ENCODE results near the gene INSYN1.

The INSYN1 gene

GRCh38 chr15:73750438-73750837 lies 2.7 kb downstream of the INSYN1 start:
- H3K27ac ChIP-seq: no peak overlapping the region
- no peaks in the 10 kb centered on the region for H3K9me3 ChIP-seq
- TF ChIP-seq, protein P1, sequence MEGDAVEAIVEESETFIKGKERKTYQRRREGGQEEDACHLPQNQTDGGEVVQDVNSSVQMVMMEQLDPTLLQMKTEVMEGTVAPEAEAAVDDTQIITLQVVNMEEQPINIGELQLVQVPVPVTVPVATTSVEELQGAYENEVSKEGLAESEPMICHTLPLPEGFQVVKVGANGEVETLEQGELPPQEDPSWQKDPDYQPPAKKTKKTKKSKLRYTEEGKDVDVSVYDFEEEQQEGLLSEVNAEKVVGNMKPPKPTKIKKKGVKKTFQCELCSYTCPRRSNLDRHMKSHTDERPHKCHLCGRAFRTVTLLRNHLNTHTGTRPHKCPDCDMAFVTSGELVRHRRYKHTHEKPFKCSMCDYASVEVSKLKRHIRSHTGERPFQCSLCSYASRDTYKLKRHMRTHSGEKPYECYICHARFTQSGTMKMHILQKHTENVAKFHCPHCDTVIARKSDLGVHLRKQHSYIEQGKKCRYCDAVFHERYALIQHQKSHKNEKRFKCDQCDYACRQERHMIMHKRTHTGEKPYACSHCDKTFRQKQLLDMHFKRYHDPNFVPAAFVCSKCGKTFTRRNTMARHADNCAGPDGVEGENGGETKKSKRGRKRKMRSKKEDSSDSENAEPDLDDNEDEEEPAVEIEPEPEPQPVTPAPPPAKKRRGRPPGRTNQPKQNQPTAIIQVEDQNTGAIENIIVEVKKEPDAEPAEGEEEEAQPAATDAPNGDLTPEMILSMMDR (IDR thresholded peaks at IDR 0.05): no peak
- H3K4me1 ChIP-seq: peaks cover 0 to 26% (median 15%) of the 10 kb centered on the region in 4 donors
- intact Hi-C loops (cut with DNase I; ENCODE audit: low total_unique reads): no loop called here
- peaks cover 0 to 27% of the 10 kb centered on the region in 2 donors for H3K27me3 ChIP-seq
- H3K36me3 ChIP-seq: no peaks in the 10 kb centered on the region
- no peak overlapping the region for H3K4me3 ChIP-seq
- DNase-seq: no peak

DNA sequence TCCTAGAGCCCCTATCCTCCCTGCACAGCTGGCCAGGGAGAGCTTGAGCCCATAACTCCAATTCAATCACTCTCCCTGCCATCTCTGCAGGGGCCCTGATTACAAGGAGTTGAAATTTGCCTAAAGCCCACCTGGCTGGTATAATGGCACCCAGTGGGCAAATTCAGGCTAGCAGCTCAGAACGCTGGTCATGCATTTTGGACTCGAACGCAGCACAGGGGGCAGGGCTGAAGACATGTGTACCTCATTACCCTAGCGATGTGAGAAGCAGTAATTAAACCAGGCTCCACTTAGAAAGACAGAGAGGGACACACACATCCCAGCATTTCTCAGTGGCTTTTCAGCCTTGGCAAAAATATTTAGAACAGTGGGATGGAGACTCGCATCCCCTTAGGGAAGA lies 3.2 kb downstream of the INSYN1 start:
- Histone ChIP-seq H3K9me3 (no peaks in the 10 kb centered on the region), H3K36me3 (no peaks in the 10 kb centered on the region), H3K27me3 (peaks cover 0 to 26% of the 10 kb centered on the region in 2 donors), H3K27ac (no peak overlapping the region), H3K4me3 (no peak overlapping the region), H3K4me1 (peaks cover 0 to 26% (median 15%) of the 10 kb centered on the region in 4 donors)
- intact Hi-C loops (cut with DNase I; ENCODE audit: low total_unique reads): no loop called here
- TF ChIP-seq, protein P1 (IDR thresholded peaks at IDR 0.05): no peak
- no peak for DNase-seq

DNA sequence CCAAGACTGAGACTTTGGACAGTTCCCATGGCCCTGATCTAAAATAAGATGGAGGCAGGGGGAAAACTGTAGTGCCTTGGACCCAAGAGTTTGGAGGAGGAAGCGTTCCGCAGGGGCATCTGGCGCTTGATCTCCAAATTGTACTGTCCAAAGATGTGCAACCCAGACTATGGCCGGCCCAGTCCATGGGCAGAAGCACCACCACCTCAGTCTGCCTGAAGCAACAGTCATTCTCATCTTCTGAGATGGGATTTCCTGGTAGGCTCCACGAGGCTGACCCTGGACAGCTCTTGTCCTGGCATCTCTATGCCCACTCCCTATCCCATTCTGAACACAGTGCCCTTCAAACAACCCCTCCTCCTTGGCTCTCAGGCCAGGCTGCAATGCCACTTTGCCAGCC lies 3.6 kb downstream of the INSYN1 start:
- intact Hi-C loops (cut with DNase I; ENCODE audit: low total_unique reads): no loop called here
- H3K9me3 ChIP-seq: no peaks in the 10 kb centered on the region
- peaks cover 0 to 26% of the 10 kb centered on the region in 2 donors for H3K27me3 ChIP-seq
- H3K4me1 ChIP-seq: peaks cover 0 to 26% (median 15%) of the 10 kb centered on the region in 4 donors
- no peak for DNase-seq
- TF ChIP-seq, protein P1 (IDR thresholded peaks at IDR 0.05): no peak
- H3K27ac ChIP-seq: no peak overlapping the region
- no peak overlapping the region for H3K4me3 ChIP-seq
- no peaks in the 10 kb centered on the region for H3K36me3 ChIP-seq

- TF ChIP-seq, protein P1 (IDR thresholded peaks at IDR 0.05): no peak
- intact Hi-C loops (cut with DNase I; ENCODE audit: low total_unique reads): no loop called here
- no peak overlapping the region for H3K27ac ChIP-seq
These were observed 4.4 kb downstream of the INSYN1 start for GRCh38 chr15:73748730-73749129.

DNA sequence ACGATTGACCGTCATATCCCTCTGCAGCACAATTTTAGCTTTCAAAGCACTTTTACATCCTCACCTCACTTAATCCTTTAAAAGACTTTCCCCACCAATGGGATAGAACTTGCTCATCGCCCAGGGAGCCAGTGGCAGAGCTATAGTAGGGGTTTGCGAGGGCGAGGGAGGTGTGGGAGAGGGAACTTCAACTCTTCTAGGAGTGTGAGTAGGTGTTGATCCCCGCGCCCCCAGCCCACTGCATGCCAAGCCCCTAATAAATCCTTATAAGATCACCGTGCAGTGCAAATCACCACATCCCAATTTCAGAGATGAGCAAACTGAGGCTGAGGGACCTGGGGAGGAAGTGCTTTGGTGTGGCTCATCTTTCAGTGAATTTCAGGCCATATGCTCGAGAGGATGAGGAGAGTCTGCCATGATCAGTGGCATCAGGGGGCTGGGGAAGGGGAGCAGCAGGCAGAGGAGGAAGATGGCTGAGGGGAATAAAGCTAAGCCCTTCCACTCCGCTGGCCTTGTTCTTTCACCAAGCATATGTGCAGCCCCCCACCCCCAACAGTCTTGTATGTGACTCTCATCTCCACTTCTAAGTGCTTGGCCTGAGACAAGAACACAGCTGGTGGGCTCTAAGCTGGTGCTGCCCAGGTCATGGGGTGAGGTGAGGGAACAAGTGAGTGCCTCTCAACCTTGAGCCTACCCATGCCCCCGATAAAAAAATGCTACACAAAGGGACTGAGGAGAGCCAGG lies 5.1 kb downstream of the INSYN1 start:
- H3K36me3 ChIP-seq: no peaks in the 10 kb centered on the region
- H3K27ac ChIP-seq: no peak overlapping the region
- no peaks in the 10 kb centered on the region for H3K9me3 ChIP-seq
- H3K4me3 ChIP-seq: no peak overlapping the region
- H3K27me3 ChIP-seq: peaks cover 0 to 26% of the 10 kb centered on the region in 2 donors
- TF ChIP-seq, protein P1 (IDR thresholded peaks at IDR 0.05): no peak
- DNase-seq: no peak
- intact Hi-C loops (cut with DNase I; ENCODE audit: low total_unique reads): no loop called here
- H3K4me1 ChIP-seq: peaks cover 0 to 21% (median 13%) of the 10 kb centered on the region in 4 donors

More at GRCh38 chr15:73748730-73749129, 4.4 kb downstream of the INSYN1 start:
- H3K9me3 ChIP-seq: no peaks in the 10 kb centered on the region
- DNase-seq: no peak
- peaks cover 0 to 26% (median 15%) of the 10 kb centered on the region in 4 donors for H3K4me1 ChIP-seq
- H3K4me3 ChIP-seq: no peak overlapping the region
- H3K36me3 ChIP-seq: no peaks in the 10 kb centered on the region
- H3K27me3 ChIP-seq: peaks cover 0 to 26% of the 10 kb centered on the region in 2 donors
